C4-2B (cell line): ENCODE results near the gene PPP4R3A.
"Not testable (repeated sequence)": the region's sequence is repeated elsewhere in the genome, so short reads cannot be mapped to it uniquely, and the experiment has no call there.

Source experiments
- H3K27ac ChIP-seq: fragments of 450-650 bp; 2 replicates; pipeline ENCODE4 v1.5.1; 2017
- CTCF ChIP-seq: fragments of 450-650 bp; conservative IDR thresholded peaks from 2 replicates; pipeline ENCODE4 v1.5.1; 2017; ENCODE audit warnings: mild to moderate bottlenecking
- ZFX ChIP-seq: fragments of 450-650 bp; IDR thresholded peaks from 2 replicates; pipeline ENCODE4 v1.6.1; 2017

The PPP4R3A gene

GRCh38 chr14:91506226-91506625 lies 3.9 kb downstream of the PPP4R3A start:
- TF ChIP-seq CTCF: no peak
- TF ChIP-seq ZFX: no peak
- H3K27ac ChIP-seq: no peak overlapping the region

GRCh38 chr14:91503000-91503504 lies 7.1 kb downstream of the PPP4R3A start:
- TF ChIP-seq ZFX (no peak), CTCF (no peak)
- H3K27ac ChIP-seq: no peak overlapping the region

- no peak overlapping the region for H3K27ac ChIP-seq
- TF ChIP-seq CTCF (no peak), ZFX (no peak)
Measured at GRCh38 chr14:91501951-91502930, 7.9 kb downstream of the PPP4R3A start.

GRCh38 chr14:91501348-91501747 lies 8.8 kb downstream of the PPP4R3A start:
- no peak for TF ChIP-seq ZFX
- no peak for TF ChIP-seq CTCF
- H3K27ac ChIP-seq: no peak overlapping the region

- H3K27ac ChIP-seq: no peak overlapping the region
- TF ChIP-seq ZFX (no peak), CTCF (no peak)
Measured at GRCh38 chr14:91496790-91497189, 13.3 kb downstream of the PPP4R3A start.

GRCh38 chr14:91494392-91495065 lies 15.6 kb downstream of the PPP4R3A start:
- H3K27ac ChIP-seq: not testable (repeated sequence)

- no peak overlapping the region for H3K27ac ChIP-seq
- TF ChIP-seq ZFX (no peak), CTCF (no peak)
Measured at GRCh38 chr14:91493169-91493568, 16.9 kb downstream of the PPP4R3A start.
